A673 (cell line): Measurements from ENCODE around the gene C10orf105. TPM values are rescaled to one million over a fixed set of nuclear protein-coding genes. Genes with fewer than 3 reads are reported as not detected.

Experiments
- BruUV-seq: library from RNA; stranded (reverse); fragments of 400-500 nt; replicated peaks from 2 replicates; lab custom pipeline; 2021; lab: Mats Ljungman, UMichigan
- CTCF ChIA-PET: fragments of 300-600 bp; sonication (Branson Sonifier 250); formaldehyde crosslinking; loops from one replicate; lab custom pipeline; 2022; ENCODE audit warnings: antibody characterized with exemption; lab: Charles Lee
- POLR2A ChIA-PET: fragments of 300-600 bp; sonication (Branson Sonifier 250); formaldehyde crosslinking; loops from one replicate; lab custom pipeline; 2022; ENCODE audit warnings: antibody characterized with exemption; ENCODE audit not compliant: low non-redundant PET; lab: Charles Lee
- DNase-seq: peaks from one replicate; pipeline ENCODE4 v3.0.0-alpha.2; 2015; ENCODE audit warnings: low spot score
- H3K27ac ChIP-seq: fragments of 200-600 bp; sonication (generic); 2 replicates; pipeline ENCODE4 v1.5.1; 2016; ENCODE audit warnings: mixed run types, low read depth, mild to moderate bottlenecking, mixed read lengths, antibody characterized with exemption, low read length; ENCODE audit not compliant: poor library complexity, severe bottlenecking
- H3K27me3 ChIP-seq: fragments of 200-600 bp; sonication (generic); replicated peaks from 2 replicates; pipeline ENCODE4 v1.6.1; 2017; ENCODE audit warnings: mixed run types, low read depth, mild to moderate bottlenecking, mixed read lengths, antibody characterized with exemption, low read length; ENCODE audit not compliant: insufficient read depth, poor library complexity
- H3K36me3 ChIP-seq: fragments of 200-600 bp; sonication (generic); 2 replicates; pipeline ENCODE4 v1.6.1; 2016; ENCODE audit warnings: mixed run types, mild to moderate bottlenecking, mixed read lengths, antibody characterized with exemption, low read length; ENCODE audit not compliant: insufficient read depth, poor library complexity, severe bottlenecking
- H3K4me1 ChIP-seq: fragments of 200-600 bp; sonication (generic); 2 replicates; pipeline ENCODE4 v1.6.1; 2017; ENCODE audit warnings: mixed run types, mild to moderate bottlenecking, mixed read lengths, antibody characterized with exemption, low read length; ENCODE audit not compliant: insufficient read depth, poor library complexity, severe bottlenecking
- H3K4me3 ChIP-seq: fragments of 200-600 bp; sonication (generic); 2 replicates; pipeline ENCODE4 v1.5.1; 2016; ENCODE audit warnings: low read depth, mixed run types, mild to moderate bottlenecking, mixed read lengths, low read length; ENCODE audit not compliant: poor library complexity, severe bottlenecking
- H3K9me3 ChIP-seq: fragments of 200-600 bp; sonication (generic); 2 replicates; pipeline ENCODE4 v1.6.1; 2016; ENCODE audit warnings: mixed run types, low read depth, mild to moderate bottlenecking, mixed read lengths, antibody characterized with exemption, low read length; ENCODE audit not compliant: poor library complexity, severe bottlenecking
- EZH2 ChIP-seq: fragments of 200-600 bp; sonication (generic); IDR thresholded peaks from 2 replicates; pipeline ENCODE4 v1.6.1; 2017; ENCODE audit warnings: borderline replicate concordance, low read depth, mild to moderate bottlenecking, mixed read lengths, antibody characterized with exemption, low read length; ENCODE audit not compliant: poor library complexity, severe bottlenecking
- intact Hi-C: fragments of 100-400 bp; cut with micrococcal nuclease; formaldehyde crosslinking; loops from one replicate; pipeline ENCODE4 v1.10.0; 2022; ENCODE audit not compliant: unreplicated experiment
- total RNA-seq: library from RNA; stranded (reverse); gene quantifications from 2 replicates; pipeline ENCODE4 v1.2.3, GENCODE V29; 2021
- TF ChIP-seq, protein P1 (sequence below): fragments of 300-800, 200-600 bp; sonication (generic); conservative IDR thresholded peaks from 2 replicates; pipeline ENCODE4 v1.5.1; 2017; ENCODE audit warnings: low read depth, mild to moderate bottlenecking, antibody characterized with exemption, low read length, moderate library complexity, mixed read lengths

Gene C10orf105
- total RNA-seq, 1 experiment from 2014 or later, result not detected

DNA sequence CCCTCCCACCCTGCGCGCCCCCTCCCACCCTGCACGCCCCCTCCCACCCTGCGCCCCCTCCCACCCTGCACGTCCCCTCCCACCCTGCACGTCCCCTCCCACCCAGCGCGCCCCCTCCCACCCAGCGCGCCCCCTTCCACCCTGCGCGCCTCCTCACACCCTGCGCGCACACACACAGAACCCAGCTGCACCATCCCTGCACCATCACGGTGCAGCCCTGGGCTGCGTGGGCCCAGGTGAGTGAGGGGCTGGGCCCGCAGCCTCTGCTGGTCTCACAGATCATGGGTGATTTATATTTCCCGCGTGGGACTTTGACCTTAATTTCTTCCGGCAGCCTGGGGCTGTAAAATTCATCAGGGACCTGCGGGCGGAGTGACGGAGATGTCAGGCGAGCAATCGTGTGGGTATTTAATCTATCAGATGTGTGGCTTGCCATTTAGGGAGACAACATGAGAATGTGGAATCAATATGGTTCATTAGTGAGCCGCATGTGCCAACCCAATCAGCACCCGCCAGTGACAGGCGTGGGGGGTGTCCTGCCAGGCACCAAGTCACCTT is 57.7 kb downstream of the C10orf105 start:
- no TSS peak for BruUV-seq
- ChIA-PET POLR2A (no interaction called here), CTCF (no interaction called here)
- H3K4me3 ChIP-seq, result no peak overlapping the region
- no peaks in the 10 kb centered on the region for H3K9me3 ChIP-seq
- no peak overlapping the region for H3K27ac ChIP-seq
- no peak for DNase-seq
- no peak for TF ChIP-seq EZH2
- TF ChIP-seq, protein P1, sequence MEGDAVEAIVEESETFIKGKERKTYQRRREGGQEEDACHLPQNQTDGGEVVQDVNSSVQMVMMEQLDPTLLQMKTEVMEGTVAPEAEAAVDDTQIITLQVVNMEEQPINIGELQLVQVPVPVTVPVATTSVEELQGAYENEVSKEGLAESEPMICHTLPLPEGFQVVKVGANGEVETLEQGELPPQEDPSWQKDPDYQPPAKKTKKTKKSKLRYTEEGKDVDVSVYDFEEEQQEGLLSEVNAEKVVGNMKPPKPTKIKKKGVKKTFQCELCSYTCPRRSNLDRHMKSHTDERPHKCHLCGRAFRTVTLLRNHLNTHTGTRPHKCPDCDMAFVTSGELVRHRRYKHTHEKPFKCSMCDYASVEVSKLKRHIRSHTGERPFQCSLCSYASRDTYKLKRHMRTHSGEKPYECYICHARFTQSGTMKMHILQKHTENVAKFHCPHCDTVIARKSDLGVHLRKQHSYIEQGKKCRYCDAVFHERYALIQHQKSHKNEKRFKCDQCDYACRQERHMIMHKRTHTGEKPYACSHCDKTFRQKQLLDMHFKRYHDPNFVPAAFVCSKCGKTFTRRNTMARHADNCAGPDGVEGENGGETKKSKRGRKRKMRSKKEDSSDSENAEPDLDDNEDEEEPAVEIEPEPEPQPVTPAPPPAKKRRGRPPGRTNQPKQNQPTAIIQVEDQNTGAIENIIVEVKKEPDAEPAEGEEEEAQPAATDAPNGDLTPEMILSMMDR, result no peak
- no peaks in the 10 kb centered on the region for H3K4me1 ChIP-seq
- intact Hi-C loops, result no loop called here
- H3K36me3 ChIP-seq, result no peaks in the 10 kb centered on the region
- no peaks in the 10 kb centered on the region for H3K27me3 ChIP-seq

Other genes starting within 250 kb of the C10orf105 start
- gene VSIR, start 53.7 kb upstream of the C10orf105 start, total RNA-seq, result not detected in 2 replicates
- gene PSAP, start 131.5 kb upstream of the C10orf105 start, total RNA-seq, result 429 and 431 TPM in 2 replicates
- gene CHST3, start 244.6 kb upstream of the C10orf105 start, total RNA-seq, result 8.7 and 10.0 TPM in 2 replicates